Inflammatory macrophage treated with lipopolysaccharide for 1 hour (primary cell): ENCODE results near the gene EDIL3.

ENCODE experiments used
- DNase-seq, 2 donors: peaks; one replicate each; pipeline ENCODE4 v3.0.0-alpha.2; 2020 to 2022

The EDIL3 gene

DNA sequence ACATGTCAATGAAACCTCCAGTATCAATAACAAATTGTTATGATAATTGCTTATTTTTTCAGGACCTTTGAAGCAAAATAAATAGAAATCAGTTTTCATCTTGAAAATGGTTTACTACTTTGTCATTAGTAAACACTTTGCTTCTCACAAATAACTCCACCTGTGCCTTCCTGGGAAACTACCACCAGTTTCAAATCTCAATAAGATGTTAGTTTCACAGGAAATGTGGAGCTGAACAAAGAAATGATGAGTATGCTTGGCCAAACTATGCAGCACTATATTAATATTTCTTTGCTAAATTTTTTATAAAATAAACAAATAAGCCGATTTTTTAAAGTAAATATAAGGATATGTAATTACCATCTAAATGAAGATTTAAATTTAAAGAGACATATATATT is 442.5 kb downstream of the EDIL3 start:
- no peak for DNase-seq

DNA sequence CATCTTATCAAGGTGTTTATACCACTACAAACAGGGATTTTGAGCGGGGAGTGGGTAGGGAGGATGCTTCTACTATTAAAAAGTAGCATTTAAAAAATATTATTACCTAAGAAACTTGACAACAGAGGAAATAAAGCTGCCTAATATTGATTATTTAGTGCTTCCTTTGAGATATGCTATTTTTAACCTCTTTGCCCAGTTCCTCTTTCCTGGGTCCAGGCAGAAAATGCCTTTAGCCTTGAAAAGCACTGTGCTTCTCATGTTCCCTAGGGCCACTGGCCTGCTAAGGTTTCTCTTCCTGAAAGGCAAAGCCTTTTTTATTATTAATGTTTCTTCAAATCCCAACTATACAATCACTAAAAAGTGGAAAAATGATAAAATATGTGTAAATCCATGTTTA is 446.8 kb downstream of the EDIL3 start:
- no peak for DNase-seq

DNA sequence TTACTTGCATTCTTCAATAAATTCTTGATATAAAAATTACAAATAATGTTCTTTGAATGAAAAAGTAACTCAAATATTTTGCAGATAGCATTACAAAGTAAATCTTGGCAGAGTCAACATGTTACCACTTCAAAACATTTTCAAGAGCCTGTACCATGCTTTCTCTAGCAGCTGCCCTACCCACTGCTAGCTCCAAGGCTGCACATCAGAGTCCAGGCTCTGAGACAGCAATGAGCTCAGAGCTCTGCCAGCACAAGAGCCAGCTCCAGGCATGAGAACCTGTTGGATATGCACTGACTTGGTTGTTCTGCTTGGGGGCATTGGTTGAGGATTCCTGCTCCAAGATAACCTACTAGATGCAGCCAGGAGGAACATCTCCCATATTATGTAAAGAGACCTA is 452.7 kb downstream of the EDIL3 start:
- DNase-seq = no peak

DNA sequence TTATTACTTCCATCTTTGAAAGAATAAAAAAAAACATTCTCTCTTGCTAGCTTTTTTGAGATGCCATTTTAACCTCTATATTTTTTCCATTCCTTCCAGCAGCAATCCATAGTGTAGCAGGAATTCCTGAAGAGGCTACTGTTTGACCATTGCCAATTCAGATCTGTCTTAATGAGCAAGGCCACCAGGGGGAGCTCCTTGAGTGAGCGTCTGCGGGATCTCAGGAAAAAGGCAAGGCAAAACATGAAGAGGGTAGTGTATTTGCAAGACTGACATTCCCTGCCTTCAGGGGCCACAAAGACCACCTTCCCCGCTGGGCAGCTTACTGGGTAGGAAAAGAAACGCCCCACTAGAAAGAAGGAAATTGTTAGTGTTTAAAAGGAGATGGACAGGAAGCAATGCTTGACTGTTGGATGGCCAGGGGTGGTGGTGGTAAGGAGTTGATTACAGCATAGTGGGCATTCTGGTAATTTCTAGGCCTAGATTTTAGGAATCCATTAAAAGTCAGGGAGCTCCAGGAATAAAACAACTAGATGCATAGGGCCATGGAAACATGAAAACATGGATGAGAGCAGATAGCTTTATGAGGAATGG is 457.4 kb downstream of the EDIL3 start:
- DNase-seq = peak; percentile 6 to 75

DNA sequence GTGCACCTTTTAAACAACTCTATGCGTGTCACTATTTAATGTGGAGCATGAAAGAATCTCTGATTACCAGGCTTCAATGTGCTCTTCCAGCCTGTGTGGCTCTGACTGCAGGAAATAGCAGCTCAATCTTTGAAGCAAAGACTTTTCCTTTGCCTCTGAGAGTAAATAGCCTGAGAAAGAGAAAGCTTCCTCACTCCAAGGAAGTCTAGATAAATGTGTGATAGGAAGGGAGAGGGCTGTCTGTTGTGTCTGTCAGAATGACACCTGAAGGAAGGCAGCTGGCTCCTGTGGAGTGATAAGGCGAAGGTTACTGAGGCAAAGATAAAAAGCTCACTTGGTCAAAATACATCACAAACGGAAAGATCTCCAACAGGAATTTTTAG is 458.7 kb downstream of the EDIL3 start:
- DNase-seq = no peak

DNA sequence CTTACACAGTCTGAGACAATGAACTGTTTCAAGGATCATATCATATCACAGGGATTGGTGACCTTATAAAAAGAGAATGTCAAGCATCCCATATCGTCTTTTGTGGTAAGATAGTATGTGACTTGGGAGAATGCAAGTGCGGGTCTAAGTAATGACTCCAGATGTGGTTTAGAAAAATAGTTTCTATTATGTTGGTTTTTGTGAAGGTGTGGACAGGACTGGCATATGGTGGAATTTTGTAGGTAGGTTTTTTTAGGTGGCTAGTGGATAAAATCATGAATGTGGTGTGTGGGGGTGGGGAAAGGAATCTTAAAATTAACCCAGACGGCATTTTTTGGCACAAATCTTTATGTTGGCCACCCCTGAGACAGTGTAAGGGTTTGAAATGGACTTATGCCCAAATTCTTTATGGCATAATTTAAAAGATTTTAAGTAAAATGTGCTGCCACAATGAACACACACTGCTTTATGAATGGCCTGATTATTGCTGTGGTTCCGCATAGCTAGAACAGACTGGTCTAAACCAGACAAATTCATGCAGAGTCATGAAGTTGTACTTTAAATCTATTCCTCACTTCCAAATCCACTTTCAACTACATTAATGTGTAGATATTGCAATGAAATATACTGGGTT is 459.2 kb downstream of the EDIL3 start:
- no peak for DNase-seq

DNA sequence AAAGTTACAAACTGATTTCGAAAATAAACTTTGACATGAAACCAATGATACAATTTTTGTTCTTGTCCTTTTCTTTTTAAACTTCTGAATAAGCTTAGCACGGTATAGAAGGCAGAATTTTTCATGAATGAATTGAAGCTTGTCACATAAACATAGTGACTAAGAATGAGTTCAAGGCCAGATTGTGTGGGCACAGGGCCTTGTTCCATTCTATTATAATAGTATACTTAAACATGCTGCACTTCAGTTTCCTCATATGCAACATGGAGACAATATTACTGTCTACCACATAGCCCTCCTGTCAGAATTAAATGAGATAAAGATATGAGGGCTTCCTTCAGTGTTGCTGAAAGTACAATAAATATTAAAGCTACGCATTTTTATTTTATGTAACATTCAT is 459.8 kb downstream of the EDIL3 start:
- no peak for DNase-seq

DNA sequence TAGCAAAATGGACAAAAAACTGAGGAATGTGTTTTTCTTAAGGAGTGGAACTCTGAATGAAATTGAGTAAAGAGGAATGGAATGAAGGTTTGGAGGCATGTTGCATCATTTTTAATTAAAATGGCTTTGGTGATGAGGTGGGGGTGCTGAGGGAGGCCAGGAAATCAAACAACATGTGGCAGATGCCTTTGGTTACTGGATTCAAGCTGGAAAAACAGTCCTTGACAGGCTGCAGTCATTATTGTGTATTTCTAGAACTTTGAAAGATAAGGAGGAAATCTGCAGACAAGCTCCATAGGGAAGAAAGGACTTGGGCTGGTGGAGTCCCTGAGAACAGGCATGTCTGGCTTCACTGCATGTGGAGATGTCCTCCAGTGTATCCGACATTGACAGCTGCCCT is 460.5 kb downstream of the EDIL3 start:
- no peak for DNase-seq

DNA sequence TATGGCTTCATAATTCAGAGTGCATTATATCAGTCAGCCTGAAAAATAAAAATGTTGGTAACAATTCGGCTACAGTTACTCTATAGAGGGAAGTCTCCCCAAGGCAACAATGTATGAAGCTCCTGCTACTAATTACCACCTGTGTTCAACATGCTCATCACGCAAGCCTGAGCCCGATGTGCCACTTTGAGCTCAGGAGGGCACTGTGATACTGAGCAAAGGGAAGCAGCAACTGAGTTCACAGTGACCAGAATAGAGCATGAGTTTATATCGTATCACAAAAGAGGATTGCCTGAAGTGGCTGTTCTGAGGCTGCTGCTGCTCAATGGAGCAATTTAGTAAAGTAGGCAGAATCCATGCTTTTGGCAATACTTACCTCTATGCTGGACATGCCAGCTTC is 462.0 kb downstream of the EDIL3 start:
- no peak for DNase-seq

DNA sequence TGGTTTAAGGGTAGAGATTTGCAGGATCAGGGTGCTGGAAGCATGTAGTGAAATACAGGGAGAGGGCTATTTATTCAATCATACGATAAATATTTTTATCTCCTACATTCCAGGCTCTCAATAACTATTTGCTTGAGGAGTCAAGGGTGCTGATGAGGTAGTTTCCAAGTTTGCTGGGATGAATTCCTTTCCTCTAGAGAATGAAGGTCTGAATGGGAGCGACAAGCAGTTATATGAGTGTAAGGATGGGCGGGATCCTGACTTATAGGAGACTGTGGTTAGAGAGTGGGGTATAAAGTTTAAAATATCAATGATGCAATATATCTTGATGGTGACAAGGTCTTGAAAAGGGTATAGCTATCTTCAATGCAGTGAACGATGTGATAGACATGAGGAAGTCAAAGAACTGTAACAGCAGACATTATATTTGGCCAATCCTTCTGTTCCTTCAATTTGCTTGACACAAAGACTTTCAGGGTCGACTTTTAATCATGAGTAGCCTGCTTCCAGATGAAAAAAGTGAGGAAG is 462.9 kb downstream of the EDIL3 start:
- DNase-seq = no peak

DNA sequence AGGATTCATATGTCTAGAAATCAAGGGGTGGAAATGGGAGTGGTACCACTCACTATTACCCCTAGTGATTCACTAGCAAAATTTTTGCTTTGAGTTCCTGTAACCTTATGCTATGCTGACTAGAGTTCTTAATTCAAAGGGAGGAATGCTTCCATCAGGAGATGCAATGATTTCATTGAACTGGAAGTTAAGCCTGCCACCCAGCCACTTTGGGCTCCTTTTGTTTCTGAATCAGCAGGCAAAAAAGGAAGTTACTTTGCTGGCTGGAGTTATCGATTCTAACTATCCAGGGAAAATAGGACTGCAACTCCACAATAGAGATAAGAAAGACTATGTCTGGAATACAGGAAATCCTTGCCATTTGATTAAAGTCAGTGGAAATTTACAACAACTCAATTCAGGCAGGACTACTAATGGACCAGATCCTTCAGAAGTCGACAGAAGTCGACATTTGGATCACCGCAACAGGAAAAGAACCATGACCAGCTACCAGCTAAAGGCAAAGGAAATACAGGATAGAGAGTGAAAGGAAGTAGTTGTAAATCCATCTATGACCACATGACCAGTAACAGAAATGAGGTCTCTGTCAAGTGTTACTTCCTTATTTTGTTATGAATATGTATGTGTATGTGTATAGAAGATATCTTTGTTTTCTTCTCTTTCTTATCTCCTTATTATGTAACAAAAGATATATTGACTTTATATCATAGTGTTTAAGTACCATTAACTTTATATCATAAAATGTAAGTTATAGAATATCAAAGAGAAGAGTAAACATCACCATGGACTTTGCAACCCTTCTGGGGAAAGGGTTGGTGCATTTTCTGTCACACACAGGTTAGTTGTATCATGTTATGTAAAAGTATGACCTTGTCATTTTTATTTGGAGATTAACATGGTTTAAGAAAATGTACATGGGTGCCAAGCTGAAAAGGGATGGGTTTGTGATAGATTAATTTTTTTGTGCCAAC is 465.3 kb downstream of the EDIL3 start:
- DNase-seq = no peak

DNA sequence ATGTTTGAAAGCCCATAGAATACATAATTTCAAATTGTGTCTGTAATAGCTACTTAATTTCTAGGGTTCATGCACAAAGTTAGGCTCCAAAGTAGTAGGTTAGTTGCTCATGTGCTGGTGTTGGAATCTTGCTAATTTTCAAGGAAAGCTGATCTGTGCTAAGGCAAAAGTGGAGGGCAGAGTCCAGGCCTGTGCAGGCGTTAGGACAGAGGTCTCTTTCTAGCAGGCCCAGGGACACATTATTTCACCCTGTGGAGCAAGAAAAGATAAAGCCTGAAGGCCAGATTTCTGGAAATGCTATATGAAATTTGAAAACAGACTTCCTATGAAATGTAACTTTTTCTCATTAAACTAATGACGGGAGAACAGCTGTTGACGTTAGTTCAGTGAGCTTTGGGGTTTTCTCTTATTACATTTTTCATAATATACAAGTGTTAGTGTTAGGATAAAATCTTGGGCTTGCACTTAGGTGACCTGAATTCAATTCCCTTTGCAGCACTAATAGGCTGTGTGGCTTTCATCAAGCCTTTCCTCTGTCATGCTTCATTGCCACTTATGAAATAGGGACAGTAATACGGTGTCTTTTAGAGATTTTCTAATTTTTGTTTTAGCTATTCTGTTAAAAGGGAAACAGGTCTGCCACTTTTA is 467.3 kb downstream of the EDIL3 start:
- no peak for DNase-seq

DNA sequence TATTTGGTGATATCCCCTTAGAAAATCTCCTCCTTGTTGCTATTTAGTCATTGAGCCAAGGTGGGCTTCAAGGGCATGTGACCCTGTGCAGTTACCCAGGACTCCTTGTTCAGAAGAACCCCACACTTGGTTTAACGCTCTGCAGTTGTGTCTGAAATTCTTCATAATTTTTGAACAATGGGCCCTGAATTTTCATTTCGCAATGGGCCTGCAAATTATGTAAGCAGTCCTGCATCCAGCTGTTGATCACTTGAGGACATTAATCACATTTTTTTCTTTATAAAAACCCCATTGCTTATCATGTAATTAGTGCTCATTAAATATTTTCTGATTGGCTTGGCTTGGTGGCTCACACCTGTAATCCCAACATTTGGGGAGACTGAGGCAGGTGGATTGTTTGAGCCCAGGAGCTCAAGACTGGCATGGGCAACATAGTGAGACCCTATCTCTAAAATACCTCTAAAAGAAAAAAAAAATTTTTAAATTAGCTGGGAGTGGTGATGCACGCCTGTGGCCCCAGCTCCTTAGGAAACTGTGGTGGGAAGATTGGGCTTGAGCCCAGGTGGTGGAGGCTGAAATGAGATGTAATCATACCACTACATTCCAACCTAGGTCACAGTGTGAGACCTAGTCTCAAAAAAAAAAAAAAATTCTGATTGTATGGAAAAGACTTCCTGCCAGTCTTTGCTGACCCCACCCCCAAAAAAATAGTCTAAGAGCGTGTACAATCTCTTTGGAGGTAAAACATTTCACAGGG is 469.8 kb downstream of the EDIL3 start:
- no peak for DNase-seq

DNA sequence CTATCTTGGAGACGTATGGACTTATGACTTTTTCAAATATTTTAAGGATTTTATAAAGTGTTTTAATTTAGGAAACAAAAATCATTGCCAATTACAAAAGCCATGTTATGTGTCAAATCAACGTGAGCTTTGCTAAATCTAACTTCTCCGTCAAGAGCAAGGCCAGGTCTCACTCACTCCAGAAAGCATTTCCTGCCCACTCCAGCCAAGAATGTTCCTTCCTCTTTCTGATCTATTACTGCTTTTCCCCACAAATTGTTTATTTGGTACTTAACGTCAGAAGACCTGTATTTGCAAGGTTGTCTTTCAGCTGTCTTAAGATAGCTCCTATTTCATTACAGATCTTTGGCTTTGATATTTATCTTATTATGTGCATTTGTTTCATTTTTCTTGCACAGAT is 470.5 kb downstream of the EDIL3 start:
- peak; percentile 14 to 26 for DNase-seq

DNA sequence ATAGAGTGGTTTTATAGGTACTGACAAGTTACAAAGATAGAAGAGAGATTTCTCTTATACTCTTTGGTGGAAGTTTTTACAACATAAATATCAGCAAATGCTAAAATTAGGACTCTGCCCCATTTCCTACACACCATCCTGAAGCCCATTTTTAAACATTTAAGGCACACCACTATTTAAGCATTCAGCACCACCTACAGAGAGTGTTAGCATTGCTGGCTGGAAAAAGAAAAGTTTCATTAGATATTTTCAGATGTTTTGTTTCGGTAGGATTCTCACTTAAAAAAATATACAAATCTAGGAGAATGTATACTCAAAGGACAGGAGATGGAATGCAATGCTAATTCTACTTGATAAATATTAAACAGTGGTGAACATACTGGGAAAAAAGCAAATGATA is 471.1 kb downstream of the EDIL3 start:
- no peak for DNase-seq

DNA sequence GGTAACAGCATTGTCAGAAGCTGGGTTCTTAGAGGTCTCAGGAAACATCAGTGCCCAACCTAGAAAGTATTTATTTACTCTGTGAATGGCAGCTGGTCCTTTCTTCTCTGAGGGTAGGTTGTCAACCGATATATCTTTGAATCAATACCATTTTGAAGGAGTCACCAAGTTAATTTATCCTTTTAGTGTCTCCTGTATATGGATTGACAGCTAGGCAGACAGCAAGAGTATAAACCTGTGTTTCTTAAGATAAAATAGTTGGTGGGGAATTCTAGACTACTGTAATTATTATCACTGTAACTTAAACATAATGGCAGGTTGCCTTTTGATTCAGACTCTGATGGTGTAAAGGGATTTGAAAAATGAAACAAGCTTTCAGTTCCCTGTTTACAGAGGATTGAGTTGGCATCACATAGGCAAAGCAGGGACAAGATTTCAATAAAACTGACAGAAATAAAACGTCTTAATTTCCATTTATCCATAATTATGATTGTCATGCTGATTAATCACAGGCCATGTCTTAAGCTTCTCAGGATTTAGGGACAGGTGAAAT is 473.2 kb downstream of the EDIL3 start:
- no peak for DNase-seq

DNA sequence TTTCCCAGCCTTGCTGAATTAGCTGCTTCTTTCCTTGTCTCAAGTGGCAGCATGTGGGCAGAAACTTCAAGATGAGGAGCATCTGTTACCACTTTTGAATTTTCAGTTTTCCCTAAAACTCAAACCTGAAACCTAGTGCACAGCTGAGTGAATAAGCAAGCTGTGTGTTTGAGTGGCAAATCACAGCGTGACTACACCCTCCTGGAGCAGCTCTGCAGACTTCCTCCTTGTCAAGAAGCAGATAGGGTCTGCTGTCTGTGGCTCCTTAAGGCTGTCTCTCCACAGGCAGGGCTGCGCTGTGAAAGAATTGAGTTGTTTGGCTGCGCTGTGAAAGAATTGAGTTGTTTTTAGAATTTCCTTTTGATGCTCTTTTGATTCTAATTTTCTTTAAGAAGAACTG is 484.4 kb downstream of the EDIL3 start:
- DNase-seq = no peak

DNA sequence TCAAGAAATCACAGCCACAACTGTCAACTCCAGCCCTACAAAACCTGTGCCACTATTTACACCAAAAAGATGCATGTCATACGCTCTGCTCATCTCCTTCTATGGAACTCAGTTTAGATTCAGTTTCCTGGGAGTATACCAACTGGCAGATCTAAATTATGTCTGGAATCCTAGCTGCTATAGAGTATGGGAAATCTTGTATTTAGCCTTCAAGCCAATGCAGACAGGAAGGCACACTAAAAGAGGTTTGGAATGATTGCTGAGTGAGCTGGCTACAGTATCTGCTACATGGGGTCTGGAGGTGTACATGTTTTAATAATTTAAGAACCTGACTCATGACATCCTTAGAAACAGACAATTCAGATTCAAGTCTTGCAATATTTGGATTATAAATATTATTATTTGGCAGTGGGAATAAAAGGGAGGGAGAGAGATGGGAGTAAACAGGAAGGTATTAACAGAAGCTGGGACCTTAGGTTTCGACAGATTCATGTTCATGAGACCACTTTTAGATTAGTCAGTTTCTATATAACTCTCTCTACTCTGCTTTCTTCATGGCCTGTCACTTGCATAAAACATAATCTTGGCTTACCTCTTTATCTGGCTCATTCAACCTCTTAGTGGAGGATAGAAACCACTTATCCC is 485.2 kb downstream of the EDIL3 start:
- DNase-seq = no peak

DNA sequence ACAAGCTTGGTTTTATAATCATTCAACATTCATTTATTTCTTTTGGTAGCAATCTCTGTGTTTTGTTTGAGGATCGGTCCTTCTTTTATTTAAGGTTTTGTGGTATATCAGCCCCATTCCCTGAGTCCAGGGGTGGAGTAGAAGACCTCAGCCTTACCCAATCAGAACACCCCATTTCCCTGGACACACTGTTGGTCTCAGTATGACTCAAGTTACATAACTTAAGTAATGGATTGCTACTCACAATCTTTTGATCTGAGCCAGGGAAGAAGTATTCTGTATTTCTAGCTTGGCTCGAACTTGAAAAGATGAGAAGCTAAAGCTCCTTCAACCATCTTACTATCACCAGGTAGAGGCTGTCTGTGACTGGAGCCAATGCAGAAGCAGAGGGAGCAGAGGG is 488.8 kb downstream of the EDIL3 start:
- DNase-seq = no peak

DNA sequence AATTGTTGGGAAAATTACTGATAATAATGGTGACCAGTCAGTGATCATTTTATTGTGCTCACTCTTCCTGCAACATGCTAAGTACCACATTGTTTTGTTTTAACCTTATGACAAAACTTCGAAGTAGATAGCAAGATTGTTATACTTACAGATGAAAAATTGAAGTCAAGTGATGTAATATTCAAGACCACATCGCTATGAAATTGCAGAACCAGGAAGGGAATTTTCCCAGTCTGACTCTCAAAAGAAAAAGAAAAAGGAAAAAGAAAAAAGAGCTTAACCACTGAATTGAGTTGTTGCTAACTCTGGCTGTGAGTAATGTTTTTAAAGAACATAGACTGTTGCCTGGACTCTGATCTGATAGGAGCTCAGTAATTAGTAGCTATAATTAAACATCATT is 493.4 kb downstream of the EDIL3 start:
- DNase-seq = no peak
